ENCODE measurements around the gene CFL2. TPM values are rescaled to one million over a fixed set of nuclear protein-coding genes. Genes with fewer than 3 reads are reported as not detected.

Gene CFL2
- total and polyA plus RNA-seq, 2 of the 13 experiments (the other 11 are each of a cell fraction or from before 2014, with no cell fraction given), result 114 to 158 TPM

GRCh38 chr14:34714320-34715126 lies at the start of gene CFL2 (continued):
- peak; percentile 99 for TF ChIP-seq DZIP1 (CRISPR knock-in tag; IDR thresholded peaks at IDR 0.05)
- no peak for TF ChIP-seq ZKSCAN5 (CRISPR knock-in tag; IDR thresholded peaks at IDR 0.05)
- peak; percentile 43 for TF ChIP-seq GATAD2A (CRISPR knock-in tag; IDR thresholded peaks at IDR 0.05)
- TF ChIP-seq FOSL2 (CRISPR knock-in tag; IDR thresholded peaks at IDR 0.05), result peak; percentile 54
- peak; percentile 91; the same call in 1 of the 2 replicates for TF ChIP-seq WIZ (CRISPR knock-in tag; IDR thresholded peaks at IDR 0.05)
- no peak for TF ChIP-seq ZNF672 (CRISPR knock-in tag; IDR thresholded peaks at IDR 0.05)
- no peak for TF ChIP-seq ZFP37 (CRISPR knock-in tag; IDR thresholded peaks at IDR 0.05; ENCODE audit: borderline replicate concordance)
- peak; percentile 96; the same call in 1 of the 2 replicates for TF ChIP-seq ZNF558 (CRISPR knock-in tag; IDR thresholded peaks at IDR 0.05; ENCODE audit: borderline replicate concordance)
- peak; percentile 92; the same call in 1 of the 2 replicates for TF ChIP-seq KDM3A (CRISPR knock-in tag; IDR thresholded peaks at IDR 0.05; ENCODE audit: low read depth)
- peak; percentile 51; the same call in 1 of the 2 replicates for TF ChIP-seq CSRNP1 (CRISPR knock-in tag; IDR thresholded peaks at IDR 0.05)
- no peak; the same call in 1 of the 2 replicates for TF ChIP-seq ZXDC (CRISPR knock-in tag; IDR thresholded peaks at IDR 0.05)
- TF ChIP-seq MTERF4 (CRISPR knock-in tag; IDR thresholded peaks at IDR 0.05), result peak; percentile 96
- TF ChIP-seq ZNF737 (CRISPR knock-in tag; IDR thresholded peaks at IDR 0.05; ENCODE audit: borderline replicate concordance), result no peak
- TF ChIP-seq ZNF12 (CRISPR knock-in tag; IDR thresholded peaks at IDR 0.05), result peak; percentile 72
- peak; percentile 98 for TF ChIP-seq CCDC6 (CRISPR knock-in tag; IDR thresholded peaks at IDR 0.05)
- peak; percentile 57; the same call in 1 of the 2 replicates for TF ChIP-seq PBX3 (CRISPR knock-in tag; IDR thresholded peaks at IDR 0.05; ENCODE audit: borderline replicate concordance)
- TF ChIP-seq NFYC (CRISPR knock-in tag; IDR thresholded peaks at IDR 0.05), result peak; percentile 13; the same call in 1 of the 2 replicates
- TF ChIP-seq BCL6 (CRISPR knock-in tag; IDR thresholded peaks at IDR 0.05), result peak; percentile 93
- peak; percentile 72 for TF ChIP-seq SP5 (CRISPR knock-in tag; IDR thresholded peaks at IDR 0.05; ENCODE audit: borderline replicate concordance, low read depth)
- 0 out of 2 replicates have a peak, but pooled peaks have one; percentile 43 for TF ChIP-seq BRD4 (CRISPR knock-in tag; IDR thresholded peaks at IDR 0.05)

Measured in HepG2 (cell line).